ENCODE results near the gene RAP1GAP. TPM values are rescaled to one million over a fixed set of nuclear protein-coding genes. Genes with fewer than 3 reads are reported as not detected.

The RAP1GAP gene
- total and polyA plus RNA-seq, 2 of the 13 experiments (the other 11 are each of a cell fraction or from before 2014, with no cell fraction given), result 11.9 to 37.5 TPM

DNA sequence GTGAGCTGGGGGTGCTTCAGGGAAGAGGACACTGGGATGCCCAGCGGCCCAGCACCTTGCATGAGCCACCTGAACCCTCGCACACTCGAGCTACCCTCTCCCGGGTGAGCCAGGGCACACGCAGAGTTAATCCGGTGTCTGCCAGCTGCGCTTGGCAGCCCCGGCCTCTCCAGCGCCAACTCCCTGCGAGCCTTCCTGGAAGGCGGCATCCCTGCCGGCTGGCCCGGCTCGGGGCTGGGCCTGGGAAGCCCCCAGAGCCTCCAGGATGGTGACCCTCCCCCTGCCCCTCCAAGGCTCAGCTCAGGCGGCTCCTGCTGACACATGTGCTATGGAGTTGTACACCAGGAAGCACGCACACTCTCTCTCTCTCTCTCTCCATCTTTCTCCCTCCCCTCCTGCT lies 48.7 kb downstream of the RAP1GAP start (continued):
- TF ChIP-seq, protein P1, sequence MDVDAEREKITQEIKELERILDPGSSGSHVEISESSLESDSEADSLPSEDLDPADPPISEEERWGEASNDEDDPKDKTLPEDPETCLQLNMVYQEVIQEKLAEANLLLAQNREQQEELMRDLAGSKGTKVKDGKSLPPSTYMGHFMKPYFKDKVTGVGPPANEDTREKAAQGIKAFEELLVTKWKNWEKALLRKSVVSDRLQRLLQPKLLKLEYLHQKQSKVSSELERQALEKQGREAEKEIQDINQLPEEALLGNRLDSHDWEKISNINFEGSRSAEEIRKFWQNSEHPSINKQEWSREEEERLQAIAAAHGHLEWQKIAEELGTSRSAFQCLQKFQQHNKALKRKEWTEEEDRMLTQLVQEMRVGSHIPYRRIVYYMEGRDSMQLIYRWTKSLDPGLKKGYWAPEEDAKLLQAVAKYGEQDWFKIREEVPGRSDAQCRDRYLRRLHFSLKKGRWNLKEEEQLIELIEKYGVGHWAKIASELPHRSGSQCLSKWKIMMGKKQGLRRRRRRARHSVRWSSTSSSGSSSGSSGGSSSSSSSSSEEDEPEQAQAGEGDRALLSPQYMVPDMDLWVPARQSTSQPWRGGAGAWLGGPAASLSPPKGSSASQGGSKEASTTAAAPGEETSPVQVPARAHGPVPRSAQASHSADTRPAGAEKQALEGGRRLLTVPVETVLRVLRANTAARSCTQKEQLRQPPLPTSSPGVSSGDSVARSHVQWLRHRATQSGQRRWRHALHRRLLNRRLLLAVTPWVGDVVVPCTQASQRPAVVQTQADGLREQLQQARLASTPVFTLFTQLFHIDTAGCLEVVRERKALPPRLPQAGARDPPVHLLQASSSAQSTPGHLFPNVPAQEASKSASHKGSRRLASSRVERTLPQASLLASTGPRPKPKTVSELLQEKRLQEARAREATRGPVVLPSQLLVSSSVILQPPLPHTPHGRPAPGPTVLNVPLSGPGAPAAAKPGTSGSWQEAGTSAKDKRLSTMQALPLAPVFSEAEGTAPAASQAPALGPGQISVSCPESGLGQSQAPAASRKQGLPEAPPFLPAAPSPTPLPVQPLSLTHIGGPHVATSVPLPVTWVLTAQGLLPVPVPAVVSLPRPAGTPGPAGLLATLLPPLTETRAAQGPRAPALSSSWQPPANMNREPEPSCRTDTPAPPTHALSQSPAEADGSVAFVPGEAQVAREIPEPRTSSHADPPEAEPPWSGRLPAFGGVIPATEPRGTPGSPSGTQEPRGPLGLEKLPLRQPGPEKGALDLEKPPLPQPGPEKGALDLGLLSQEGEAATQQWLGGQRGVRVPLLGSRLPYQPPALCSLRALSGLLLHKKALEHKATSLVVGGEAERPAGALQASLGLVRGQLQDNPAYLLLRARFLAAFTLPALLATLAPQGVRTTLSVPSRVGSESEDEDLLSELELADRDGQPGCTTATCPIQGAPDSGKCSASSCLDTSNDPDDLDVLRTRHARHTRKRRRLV (CRISPR knock-in tag; IDR thresholded peaks at IDR 0.05), result no peak
- TF ChIP-seq, protein P2, sequence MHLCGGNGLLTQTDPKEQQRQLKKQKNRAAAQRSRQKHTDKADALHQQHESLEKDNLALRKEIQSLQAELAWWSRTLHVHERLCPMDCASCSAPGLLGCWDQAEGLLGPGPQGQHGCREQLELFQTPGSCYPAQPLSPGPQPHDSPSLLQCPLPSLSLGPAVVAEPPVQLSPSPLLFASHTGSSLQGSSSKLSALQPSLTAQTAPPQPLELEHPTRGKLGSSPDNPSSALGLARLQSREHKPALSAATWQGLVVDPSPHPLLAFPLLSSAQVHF (CRISPR knock-in tag; IDR thresholded peaks at IDR 0.05), result no peak
- TF ChIP-seq, protein P3, sequence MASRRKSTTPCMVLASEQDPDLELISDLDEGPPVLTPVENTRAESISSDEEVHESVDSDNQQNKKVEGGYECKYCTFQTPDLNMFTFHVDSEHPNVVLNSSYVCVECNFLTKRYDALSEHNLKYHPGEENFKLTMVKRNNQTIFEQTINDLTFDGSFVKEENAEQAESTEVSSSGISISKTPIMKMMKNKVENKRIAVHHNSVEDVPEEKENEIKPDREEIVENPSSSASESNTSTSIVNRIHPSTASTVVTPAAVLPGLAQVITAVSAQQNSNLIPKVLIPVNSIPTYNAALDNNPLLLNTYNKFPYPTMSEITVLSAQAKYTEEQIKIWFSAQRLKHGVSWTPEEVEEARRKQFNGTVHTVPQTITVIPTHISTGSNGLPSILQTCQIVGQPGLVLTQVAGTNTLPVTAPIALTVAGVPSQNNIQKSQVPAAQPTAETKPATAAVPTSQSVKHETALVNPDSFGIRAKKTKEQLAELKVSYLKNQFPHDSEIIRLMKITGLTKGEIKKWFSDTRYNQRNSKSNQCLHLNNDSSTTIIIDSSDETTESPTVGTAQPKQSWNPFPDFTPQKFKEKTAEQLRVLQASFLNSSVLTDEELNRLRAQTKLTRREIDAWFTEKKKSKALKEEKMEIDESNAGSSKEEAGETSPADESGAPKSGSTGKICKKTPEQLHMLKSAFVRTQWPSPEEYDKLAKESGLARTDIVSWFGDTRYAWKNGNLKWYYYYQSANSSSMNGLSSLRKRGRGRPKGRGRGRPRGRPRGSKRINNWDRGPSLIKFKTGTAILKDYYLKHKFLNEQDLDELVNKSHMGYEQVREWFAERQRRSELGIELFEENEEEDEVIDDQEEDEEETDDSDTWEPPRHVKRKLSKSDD (CRISPR knock-in tag; IDR thresholded peaks at IDR 0.05; ENCODE audit: low read depth), result no peak
- no peak for TF ChIP-seq SP140L (CRISPR knock-in tag; IDR thresholded peaks at IDR 0.05; ENCODE audit: borderline replicate concordance)

Data from HepG2 (cell line).